ENCODE measurements around the gene ZNF678. TPM values are rescaled to one million over a fixed set of nuclear protein-coding genes. Genes with fewer than 3 reads are reported as not detected.

The ZNF678 gene
- total and polyA plus RNA-seq, 2 donors (not counting 1 experiment from before 2014, with no cell fraction given) = 2.2 to 7.3 TPM

- no peaks in the 10 kb centered on the region for H3K9me3 ChIP-seq (ENCODE audit: control insufficient read depth, insufficient read depth, low read depth, low read length)
- H3K36me3 ChIP-seq (ENCODE audit: control insufficient read depth, insufficient read depth, low read length) = no peaks in the 10 kb centered on the region
- no peak overlapping the region for H3K4me3 ChIP-seq (replicated peaks in 1 of 4; ENCODE audit: control extremely low read depth in 1 of 4, insufficient read depth in 1 of 4, low read depth in 3 of 4, low read length in 4 of 4)
- no peak overlapping the region for H2AFZ ChIP-seq (ENCODE audit: low read length)
- H3K27me3 ChIP-seq (ENCODE audit: control insufficient read depth, insufficient read depth, low read length) = no peaks in the 10 kb centered on the region
- H3K27ac ChIP-seq (ENCODE audit: insufficient read depth, low read length) = no peak overlapping the region
- DNase-seq (ENCODE audit: low read depth in 2 of 2) = no peak
- H3K4me2 ChIP-seq (ENCODE audit: extremely low read depth, insufficient read depth, low read length) = no peak overlapping the region
- no peaks in the 10 kb centered on the region for H3K4me1 ChIP-seq (ENCODE audit: control insufficient read depth, extremely low read depth, insufficient read depth, low read length)
- TF ChIP-seq CTCF (conservative IDR thresholded peaks at IDR 0.05 in 1 of 2, IDR thresholded peaks at IDR 0.05 in 1 of 2; ENCODE audit: low read depth in 1 of 2, low read length in 2 of 2) (no peak), EZH2 (IDR thresholded peaks at IDR 0.05; ENCODE audit: low read length, missing control alignments) (no peak)
- H3K9ac ChIP-seq (ENCODE audit: insufficient read depth, low read length) = no peak overlapping the region
- no peaks in the 10 kb centered on the region for H4K20me1 ChIP-seq (ENCODE audit: control insufficient read depth, extremely low read depth, insufficient read depth, low read length)
- H3K79me2 ChIP-seq (ENCODE audit: control insufficient read depth, insufficient read depth, low read length) = no peaks in the 10 kb centered on the region
These were observed 44.1 kb downstream of the ZNF678 start for GRCh38 chr1:227607336-227607898.

GRCh38 chr1:227612658-227613057 lies 49.3 kb downstream of the ZNF678 start:
- Histone ChIP-seq H3K79me2 (ENCODE audit: control insufficient read depth, insufficient read depth, low read length) (no peaks in the 10 kb centered on the region), H3K4me1 (ENCODE audit: control insufficient read depth, extremely low read depth, insufficient read depth, low read length) (no peaks in the 10 kb centered on the region), H3K36me3 (ENCODE audit: control insufficient read depth, insufficient read depth, low read length) (no peaks in the 10 kb centered on the region), H3K4me3 (replicated peaks in 1 of 4; ENCODE audit: control extremely low read depth in 1 of 4, insufficient read depth in 1 of 4, low read depth in 3 of 4, low read length in 4 of 4) (no peak overlapping the region), H3K27me3 (ENCODE audit: control insufficient read depth, insufficient read depth, low read length) (no peaks in the 10 kb centered on the region), H3K4me2 (ENCODE audit: extremely low read depth, insufficient read depth, low read length) (no peak overlapping the region), H4K20me1 (ENCODE audit: control insufficient read depth, extremely low read depth, insufficient read depth, low read length) (no peaks in the 10 kb centered on the region), H3K9ac (ENCODE audit: insufficient read depth, low read length) (no peak overlapping the region), H3K9me3 (ENCODE audit: control insufficient read depth, insufficient read depth, low read depth, low read length) (no peaks in the 10 kb centered on the region), H3K27ac (ENCODE audit: insufficient read depth, low read length) (no peak overlapping the region), H2AFZ (ENCODE audit: low read length) (no peak overlapping the region)
- no peak for DNase-seq (ENCODE audit: low read depth in 2 of 2)
- TF ChIP-seq EZH2 (IDR thresholded peaks at IDR 0.05; ENCODE audit: low read length, missing control alignments) (no peak), CTCF (conservative IDR thresholded peaks at IDR 0.05 in 1 of 2, IDR thresholded peaks at IDR 0.05 in 1 of 2; ENCODE audit: low read depth in 1 of 2, low read length in 2 of 2) (no peak)

GRCh38 chr1:227613526-227613925 lies 50.2 kb downstream of the ZNF678 start:
- no peak for TF ChIP-seq CTCF (conservative IDR thresholded peaks at IDR 0.05 in 1 of 2, IDR thresholded peaks at IDR 0.05 in 1 of 2; ENCODE audit: low read depth in 1 of 2, low read length in 2 of 2)
- TF ChIP-seq EZH2 (IDR thresholded peaks at IDR 0.05; ENCODE audit: low read length, missing control alignments) = no peak
- H3K4me1 ChIP-seq (ENCODE audit: control insufficient read depth, extremely low read depth, insufficient read depth, low read length) = no peaks in the 10 kb centered on the region
- H2AFZ ChIP-seq (ENCODE audit: low read length) = no peak overlapping the region
- H3K27ac ChIP-seq (ENCODE audit: insufficient read depth, low read length) = no peak overlapping the region
- no peak overlapping the region for H3K4me3 ChIP-seq (replicated peaks in 1 of 4; ENCODE audit: control extremely low read depth in 1 of 4, insufficient read depth in 1 of 4, low read depth in 3 of 4, low read length in 4 of 4)
- DNase-seq (ENCODE audit: low read depth in 2 of 2) = no peak
- no peaks in the 10 kb centered on the region for H3K36me3 ChIP-seq (ENCODE audit: control insufficient read depth, insufficient read depth, low read length)
- no peak overlapping the region for H3K4me2 ChIP-seq (ENCODE audit: extremely low read depth, insufficient read depth, low read length)
- H4K20me1 ChIP-seq (ENCODE audit: control insufficient read depth, extremely low read depth, insufficient read depth, low read length) = no peaks in the 10 kb centered on the region
- no peak overlapping the region for H3K9ac ChIP-seq (ENCODE audit: insufficient read depth, low read length)
- no peaks in the 10 kb centered on the region for H3K79me2 ChIP-seq (ENCODE audit: control insufficient read depth, insufficient read depth, low read length)
- H3K27me3 ChIP-seq (ENCODE audit: control insufficient read depth, insufficient read depth, low read length) = no peaks in the 10 kb centered on the region
- no peaks in the 10 kb centered on the region for H3K9me3 ChIP-seq (ENCODE audit: control insufficient read depth, insufficient read depth, low read depth, low read length)
